Mesenchymal stem cell (in vitro differentiated cells and primary cell): ENCODE results near the gene INSC.
A peak's percentile ranks its signal among the peaks of the same experiment; 100 is the strongest.

Experiments
- DNase-seq: peaks from one replicate; pipeline ENCODE4 v3.0.0-alpha.2; 2013
- H2AFZ ChIP-seq: one replicate; pipeline ENCODE4 v1.6.1; 2013; ENCODE audit warnings: low read depth, mild to moderate bottlenecking, control low read depth, inconsistent platforms, low read length, moderate library complexity
- H2AK5ac ChIP-seq: 2 replicates; pipeline ENCODE4 v1.6.1; 2013; ENCODE audit warnings: low read length, moderate library complexity, mild to moderate bottlenecking, inconsistent platforms; ENCODE audit not compliant: severe bottlenecking
- H2BK120ac ChIP-seq: one replicate; pipeline ENCODE4 v1.6.1; 2013; ENCODE audit warnings: low read depth, mild to moderate bottlenecking, inconsistent platforms, low read length, moderate library complexity
- H2BK12ac ChIP-seq, 2 experiments: one replicate each; pipeline ENCODE4 v1.6.1; 2013; ENCODE audit warnings: inconsistent platforms in 2 of 2, low read length in 2 of 2, mild to moderate bottlenecking in 2 of 2, moderate library complexity in 2 of 2, control low read depth in 1 of 2
- H2BK15ac ChIP-seq: one replicate; pipeline ENCODE4 v1.6.1; 2013; ENCODE audit warnings: mild to moderate bottlenecking, low read depth, inconsistent platforms; ENCODE audit not compliant: poor library complexity, severe bottlenecking
- H2BK5ac ChIP-seq: 2 replicates; pipeline ENCODE4 v1.6.1; 2013; ENCODE audit warnings: low read depth, mild to moderate bottlenecking, low read length, control low read depth, inconsistent platforms; ENCODE audit not compliant: poor library complexity, severe bottlenecking
- H3K14ac ChIP-seq, 2 experiments: one replicate each; pipeline ENCODE4 v1.6.1; 2013; ENCODE audit warnings: inconsistent platforms in 2 of 2, low read length in 2 of 2, control low read depth in 1 of 2, mild to moderate bottlenecking in 1 of 2, moderate library complexity in 1 of 2
- H3K18ac ChIP-seq, 2 experiments: one replicate each; pipeline ENCODE4 v1.6.1; 2013; ENCODE audit warnings: inconsistent platforms in 2 of 2, low read length in 2 of 2, control low read depth in 1 of 2, low read depth in 1 of 2, mild to moderate bottlenecking in 1 of 2
- H3K23ac ChIP-seq, 2 experiments: one replicate each; pipeline ENCODE4 v1.6.1; 2013; ENCODE audit warnings: inconsistent platforms in 2 of 2, low read length in 2 of 2, mild to moderate bottlenecking in 2 of 2, moderate library complexity in 2 of 2, control low read depth in 1 of 2
- H3K27ac ChIP-seq: 2 replicates; pipeline ENCODE4 v1.5.1; 2013; ENCODE audit warnings: mild to moderate bottlenecking, moderate library complexity, low read length, control low read depth, inconsistent platforms; ENCODE audit not compliant: poor library complexity, severe bottlenecking
- H3K27me3 ChIP-seq, 2 experiments: 2 replicates each; pipeline versions ENCODE4 v1.6.1 to v1.7.0; 2013; ENCODE audit warnings: low read length in 2 of 2, mild to moderate bottlenecking in 2 of 2, moderate library complexity in 2 of 2, control low read depth in 1 of 2, inconsistent platforms in 1 of 2; ENCODE audit not compliant: control insufficient read depth in 1 of 2, insufficient read depth in 1 of 2
- H3K36me3 ChIP-seq, 2 experiments: 2 replicates each; pipeline versions ENCODE4 v1.6.1 to v1.7.0; 2013; ENCODE audit warnings: low read length in 2 of 2, control low read depth in 1 of 2, inconsistent platforms in 1 of 2, low read depth in 1 of 2, mild to moderate bottlenecking in 1 of 2; ENCODE audit not compliant: insufficient read depth in 2 of 2, control insufficient read depth in 1 of 2
- H3K4ac ChIP-seq, 2 experiments: one replicate each; pipeline ENCODE4 v1.6.1; 2013; ENCODE audit warnings: inconsistent platforms in 2 of 2, low read length in 2 of 2, mild to moderate bottlenecking in 2 of 2, moderate library complexity in 2 of 2, control low read depth in 1 of 2, low read depth in 1 of 2
- H3K4me1 ChIP-seq: 2 replicates; pipeline ENCODE4 v1.6.1; 2013; ENCODE audit warnings: low read depth, low read length, control low read depth; ENCODE audit not compliant: control insufficient read depth, insufficient read depth
- H3K4me2 ChIP-seq: 2 replicates; pipeline ENCODE4 v1.6.1; 2013; ENCODE audit warnings: low read length, mild to moderate bottlenecking, inconsistent platforms; ENCODE audit not compliant: poor library complexity, severe bottlenecking
- H3K4me3 ChIP-seq, 2 experiments: 2 replicates each; pipeline versions ENCODE4 v1.5.1 to v1.7.0; 2013; ENCODE audit warnings: low read length in 2 of 2, mild to moderate bottlenecking in 2 of 2, control low read depth in 1 of 2, low read depth in 1 of 2; ENCODE audit not compliant: insufficient read depth in 1 of 2
- H3K79me1 ChIP-seq: replicated peaks from 2 replicates; pipeline ENCODE4 v1.6.1; 2013; ENCODE audit warnings: mild to moderate bottlenecking, control low read depth, low read length, inconsistent platforms; ENCODE audit not compliant: poor library complexity, severe bottlenecking
- H3K9ac ChIP-seq: 2 replicates; pipeline ENCODE4 v1.7.0; 2013; ENCODE audit warnings: mild to moderate bottlenecking, low read length, moderate library complexity
- H3K9me3 ChIP-seq: 2 replicates; pipeline ENCODE4 v1.7.0; 2013; ENCODE audit warnings: mild to moderate bottlenecking, low read length; ENCODE audit not compliant: control insufficient read depth
- H4K8ac ChIP-seq: one replicate; pipeline ENCODE4 v1.6.1; 2013; ENCODE audit warnings: inconsistent platforms, mild to moderate bottlenecking, low read length, moderate library complexity
- H4K91ac ChIP-seq: one replicate; pipeline ENCODE4 v1.6.1; 2013; ENCODE audit warnings: mild to moderate bottlenecking, low read length, inconsistent platforms
- WGBS: methylation state at CpG from one replicate; pipeline ENCODE4 v1.1.7; 2013; ENCODE audit warnings: mixed read lengths; 5-methylcytosine and 5-hydroxymethylcytosine counted together

Gene INSC

GRCh38 chr11:15072551-15073143 lies 42.1 kb upstream of the INSC start:
- H3K4me2 ChIP-seq, result no peak overlapping the region
- H4K8ac ChIP-seq, result no peak overlapping the region
- WGBS, result 86% methylated on average over 20 of the region's 23 CpGs
- H2AK5ac ChIP-seq, result no peak overlapping the region
- no peaks in the 10 kb centered on the region for H3K36me3 ChIP-seq
- H3K9me3 ChIP-seq, result peaks cover 6% of the 10 kb centered on the region
- H2AFZ ChIP-seq, result no peak overlapping the region
- no peak overlapping the region for H2BK12ac ChIP-seq
- no peak overlapping the region for H3K4ac ChIP-seq
- DNase-seq, result no peak
- no peak overlapping the region for H2BK15ac ChIP-seq
- no peak overlapping the region for H3K18ac ChIP-seq
- no peaks in the 10 kb centered on the region for H3K79me1 ChIP-seq
- H3K14ac ChIP-seq, result no peak overlapping the region
- no peak overlapping the region for H3K4me3 ChIP-seq
- peaks cover 17 to 57% of the 10 kb centered on the region in 2 experiments for H3K27me3 ChIP-seq
- H2BK120ac ChIP-seq, result no peak overlapping the region
- no peak overlapping the region for H4K91ac ChIP-seq
- H3K27ac ChIP-seq, result no peak overlapping the region
- no peak overlapping the region for H3K9ac ChIP-seq
- no peak overlapping the region for H2BK5ac ChIP-seq
- H3K4me1 ChIP-seq, result peaks cover 2% of the 10 kb centered on the region
- no peak overlapping the region for H3K23ac ChIP-seq

- Histone ChIP-seq H3K9me3 (peaks cover 4% of the 10 kb centered on the region), H2BK15ac (no peak within 1 kb of the TSS), H3K4me3 (peak within 1 kb of the TSS in 1 of 2 experiments; percentile 52), H2AFZ (no peak within 1 kb of the TSS), H4K8ac (no peak within 1 kb of the TSS), H3K4me2 (no peak within 1 kb of the TSS), H2BK120ac (no peak within 1 kb of the TSS), H4K91ac (no peak within 1 kb of the TSS), H3K79me1 (no peaks in the 10 kb centered on the region), H3K36me3 (no peaks in the 10 kb centered on the region), H3K27ac (no peak within 1 kb of the TSS), H2BK5ac (no peak within 1 kb of the TSS), H3K23ac (no peak within 1 kb of the TSS), H2BK12ac (no peak within 1 kb of the TSS), H3K4me1 (peaks cover 2% of the 10 kb centered on the region), H3K4ac (no peak within 1 kb of the TSS), H3K18ac (no peak within 1 kb of the TSS), H3K9ac (no peak within 1 kb of the TSS), H3K27me3 (peaks cover 17 to 66% of the 10 kb centered on the region in 2 experiments), H2AK5ac (no peak within 1 kb of the TSS), H3K14ac (no peak within 1 kb of the TSS)
- DNase-seq, result no peak
- WGBS, result 96% methylated on average over 59 of the region's 60 CpGs
These were observed 41.1 kb upstream of the INSC start, which contains the start of gene CALCB for GRCh38 chr11:15073361-15074205. Gene CALCB, plus strand, starts transcription at chr11:15073593. Its CDS starts 1,126 bp downstream, at chr11:15074719.

- Histone ChIP-seq H4K8ac (no peak overlapping the region), H2BK5ac (no peak overlapping the region), H2BK15ac (no peak overlapping the region), H2AFZ (no peak overlapping the region), H2BK12ac (no peak overlapping the region), H3K4me1 (peaks cover 2% of the 10 kb centered on the region), H3K18ac (no peak overlapping the region), H3K36me3 (no peaks in the 10 kb centered on the region), H3K4me3 (peak overlapping the region in 1 of 2 experiments; percentile 52), H3K4ac (no peak overlapping the region), H3K9ac (no peak overlapping the region), H3K27ac (no peak overlapping the region), H2BK120ac (no peak overlapping the region), H3K9me3 (no peaks in the 10 kb centered on the region), H3K4me2 (no peak overlapping the region), H3K79me1 (no peaks in the 10 kb centered on the region), H2AK5ac (no peak overlapping the region), H4K91ac (no peak overlapping the region), H3K23ac (no peak overlapping the region), H3K27me3 (peaks cover 17 to 73% of the 10 kb centered on the region in 2 experiments), H3K14ac (no peak overlapping the region)
- peak; percentile 52 for DNase-seq
- 61% methylated on average over 33 of the region's 33 CpGs for WGBS
These were observed 40.2 kb upstream of the INSC start for GRCh38 chr11:15074206-15075161.
